ENCODE results near the gene BLM.

GRCh38 chr15:90862487-90862886 is 145.3 kb downstream of the BLM start:
- TF ChIP-seq CTCF (IDR thresholded peaks at IDR 0.05) (no peak), POLR2A (IDR thresholded peaks at IDR 0.05) (no peak)
